Activated CD8-positive, alpha-beta memory T cell treated with anti-CD3 and anti-CD28 coated beads, Interleukin-2, amount 50 U/mL, for 24 hours (primary cell): Measurements from ENCODE around the gene ANGPTL2.

Experiments
- DNase-seq: peaks from one replicate; pipeline ENCODE4 v3.0.0-alpha.2; 2020; ENCODE audit errors: extremely low read depth

ANGPTL2 gene

GRCh38 chr9:127050591-127051001 is 71.8 kb downstream of the ANGPTL2 start:
- no peak for DNase-seq

GRCh38 chr9:127050152-127050551 is 72.3 kb downstream of the ANGPTL2 start:
- DNase-seq, result no peak

GRCh38 chr9:127049581-127049980 is 72.9 kb downstream of the ANGPTL2 start:
- DNase-seq, result no peak

- no peak for DNase-seq
Observed at GRCh38 chr9:127049044-127049443, 73.4 kb downstream of the ANGPTL2 start.

- no peak for DNase-seq
Observed at GRCh38 chr9:127047971-127048370, 74.5 kb downstream of the ANGPTL2 start.

GRCh38 chr9:127045148-127045547 is 77.3 kb downstream of the ANGPTL2 start:
- no peak for DNase-seq

GRCh38 chr9:127039492-127039891 is 82.9 kb downstream of the ANGPTL2 start:
- DNase-seq, result no peak

- no peak for DNase-seq
Observed at GRCh38 chr9:127038531-127038930, 83.9 kb downstream of the ANGPTL2 start.
